Astrocyte of the spinal cord (primary cell): Measurements from ENCODE around the gene CLDN12.

ENCODE experiments used
- DNase-seq: peaks from one replicate; pipeline ENCODE4 v3.0.0; 2011; ENCODE audit warnings: low read depth, low spot score
- H3K4me3 ChIP-seq: 2 replicates; pipeline ENCODE4 v1.5.1; 2011; ENCODE audit warnings: low read depth, mild to moderate bottlenecking, low read length, moderate library complexity
- CTCF ChIP-seq: IDR thresholded peaks from 2 replicates; pipeline ENCODE4 v1.5.1; 2012; ENCODE audit warnings: low read depth, mild to moderate bottlenecking, low read length, inconsistent platforms
- in situ Hi-C: cut with HindIII; loops from 2 replicates; pipeline ENCODE4 v1.10.0; 2017; ENCODE audit warnings: low sequenced_read_pairs

CLDN12 gene

GRCh38 chr7:90391488-90391887 lies 11.8 kb upstream of the CLDN12 start:
- in situ Hi-C loops: no loop called here
- no peak overlapping the region for H3K4me3 ChIP-seq
- DNase-seq: no peak

DNA sequence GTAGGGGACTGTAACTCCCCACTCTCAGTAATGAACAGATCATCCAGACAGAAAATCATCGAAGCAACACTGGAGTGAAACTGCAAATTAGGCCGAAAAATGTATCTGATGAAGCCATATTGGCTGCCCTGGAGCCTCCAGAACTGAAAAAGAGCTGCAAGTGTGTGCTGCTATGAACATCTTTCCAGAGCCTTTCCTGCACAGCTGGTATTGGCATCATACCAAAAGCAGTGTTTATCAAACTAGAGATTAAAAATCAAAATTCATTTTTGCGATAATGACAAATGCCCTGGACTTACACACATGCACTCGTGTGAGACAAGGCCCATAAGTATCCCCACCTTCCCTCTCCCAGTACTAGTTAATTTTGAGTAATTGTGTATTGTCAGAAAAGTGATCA lies 6.8 kb upstream of the CLDN12 start:
- TF ChIP-seq CTCF: no peak
- in situ Hi-C loops: no loop called here

More at GRCh38 chr7:90391488-90391887, 11.8 kb upstream of the CLDN12 start:
- no peak for TF ChIP-seq CTCF

GRCh38 chr7:90401989-90402388 lies 1.3 kb upstream of the CLDN12 start:
- no peak for TF ChIP-seq CTCF
- in situ Hi-C loops: no loop called here

More for the DNA sequence above, 6.8 kb upstream of the CLDN12 start:
- H3K4me3 ChIP-seq: no peak overlapping the region
- no peak for DNase-seq

GRCh38 chr7:90402785-90403173 lies 482 bp upstream of the CLDN12 start:
- DNase-seq: no peak
- H3K4me3 ChIP-seq: peak overlapping the region; percentile 97
- TF ChIP-seq CTCF: no peak
- in situ Hi-C loops: no loop called here

More at GRCh38 chr7:90401989-90402388, 1.3 kb upstream of the CLDN12 start:
- no peak overlapping the region for H3K4me3 ChIP-seq
- DNase-seq: no peak

- in situ Hi-C loops: no loop called here
- no peak for TF ChIP-seq CTCF
- no peak overlapping the region for H3K4me3 ChIP-seq
- no peak for DNase-seq
Observed at GRCh38 chr7:90404777-90405176, 1.5 kb downstream of the CLDN12 start.

- in situ Hi-C loops: no loop called here
- no peak for DNase-seq
- H3K4me3 ChIP-seq: no peak overlapping the region
- no peak for TF ChIP-seq CTCF
Observed at GRCh38 chr7:90407484-90407821, 4.2 kb downstream of the CLDN12 start.

GRCh38 chr7:90408142-90408541 lies 4.9 kb downstream of the CLDN12 start:
- no peak for TF ChIP-seq CTCF
- no peak for DNase-seq
- in situ Hi-C loops: no loop called here

More at GRCh38 chr7:90408142-90408541, 4.9 kb downstream of the CLDN12 start:
- no peak overlapping the region for H3K4me3 ChIP-seq
